ENCODE data around the gene ACAP3.

ACAP3 gene

GRCh38 chr1:1287288-1288110 is 20.2 kb downstream of the ACAP3 start:
- no peak for DNase-seq (ENCODE audit: low read depth)
- TF ChIP-seq, protein P1, sequence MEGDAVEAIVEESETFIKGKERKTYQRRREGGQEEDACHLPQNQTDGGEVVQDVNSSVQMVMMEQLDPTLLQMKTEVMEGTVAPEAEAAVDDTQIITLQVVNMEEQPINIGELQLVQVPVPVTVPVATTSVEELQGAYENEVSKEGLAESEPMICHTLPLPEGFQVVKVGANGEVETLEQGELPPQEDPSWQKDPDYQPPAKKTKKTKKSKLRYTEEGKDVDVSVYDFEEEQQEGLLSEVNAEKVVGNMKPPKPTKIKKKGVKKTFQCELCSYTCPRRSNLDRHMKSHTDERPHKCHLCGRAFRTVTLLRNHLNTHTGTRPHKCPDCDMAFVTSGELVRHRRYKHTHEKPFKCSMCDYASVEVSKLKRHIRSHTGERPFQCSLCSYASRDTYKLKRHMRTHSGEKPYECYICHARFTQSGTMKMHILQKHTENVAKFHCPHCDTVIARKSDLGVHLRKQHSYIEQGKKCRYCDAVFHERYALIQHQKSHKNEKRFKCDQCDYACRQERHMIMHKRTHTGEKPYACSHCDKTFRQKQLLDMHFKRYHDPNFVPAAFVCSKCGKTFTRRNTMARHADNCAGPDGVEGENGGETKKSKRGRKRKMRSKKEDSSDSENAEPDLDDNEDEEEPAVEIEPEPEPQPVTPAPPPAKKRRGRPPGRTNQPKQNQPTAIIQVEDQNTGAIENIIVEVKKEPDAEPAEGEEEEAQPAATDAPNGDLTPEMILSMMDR (IDR thresholded peaks at IDR 0.05; ENCODE audit: low read depth, low read length, missing control alignments): no peak
- no peak overlapping the region for H3K4me3 ChIP-seq (ENCODE audit: low read depth, low read length)

DNA sequence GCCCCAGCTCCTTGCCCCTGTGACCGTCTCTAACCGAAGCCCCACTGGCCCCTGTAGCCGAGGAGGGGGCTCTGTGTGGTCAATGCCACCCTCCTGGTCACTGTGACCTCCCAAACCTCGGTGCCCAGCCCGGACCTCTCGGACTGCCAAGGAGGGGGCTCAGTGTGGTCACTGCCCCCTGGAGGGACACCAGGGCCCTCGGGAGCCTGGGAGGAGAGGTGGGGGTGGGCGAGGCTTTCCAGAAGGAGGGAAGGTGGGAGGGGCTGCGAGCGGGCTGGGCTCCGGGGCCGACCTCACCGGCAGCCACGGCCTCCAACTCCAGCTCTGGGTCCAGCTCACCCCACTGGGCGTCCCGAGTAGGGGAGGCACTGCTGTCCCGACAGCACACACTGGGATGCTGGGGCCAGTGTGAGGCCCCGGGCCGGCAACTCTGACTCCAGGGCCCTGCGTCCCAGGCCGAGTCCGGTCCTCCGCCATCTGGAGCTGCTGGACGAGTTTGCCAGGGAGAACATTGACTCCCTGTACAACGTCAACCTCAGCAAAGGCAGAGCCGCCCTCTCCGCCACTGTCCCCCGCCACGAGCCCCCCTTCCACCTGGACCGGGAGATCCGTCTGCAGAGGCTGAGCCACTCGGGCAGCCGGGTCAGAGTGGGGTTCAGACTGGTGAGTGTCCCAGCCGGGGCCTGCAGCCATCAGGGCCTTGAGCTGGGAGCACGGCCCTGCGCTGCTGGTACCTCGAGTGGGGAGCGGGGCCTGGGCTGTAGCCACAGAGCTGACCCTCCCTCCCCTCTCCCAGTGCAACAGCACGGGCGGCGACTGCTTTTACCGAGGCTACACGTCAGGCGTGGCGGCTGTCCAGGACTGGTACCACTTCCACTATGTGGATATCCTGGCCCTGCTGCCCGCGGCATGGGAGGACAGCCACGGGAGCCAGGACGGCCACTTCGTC is 21.1 kb downstream of the ACAP3 start:
- TF ChIP-seq, protein P1 (IDR thresholded peaks at IDR 0.05; ENCODE audit: low read depth, low read length, missing control alignments): no peak
- no peak for DNase-seq (ENCODE audit: low read depth)
- no peak overlapping the region for H3K4me3 ChIP-seq (ENCODE audit: low read depth, low read length)

- DNase-seq (ENCODE audit: low read depth): no peak
- TF ChIP-seq, protein P1 (IDR thresholded peaks at IDR 0.05; ENCODE audit: low read depth, low read length, missing control alignments): no peak
- no peak overlapping the region for H3K4me3 ChIP-seq (ENCODE audit: low read depth, low read length)
These were observed 22.0 kb downstream of the ACAP3 start for GRCh38 chr1:1285611-1286311.

- TF ChIP-seq, protein P1 (IDR thresholded peaks at IDR 0.05; ENCODE audit: low read depth, low read length, missing control alignments): no peak
- H3K4me3 ChIP-seq (ENCODE audit: low read depth, low read length): no peak overlapping the region
- no peak for DNase-seq (ENCODE audit: low read depth)
These were observed 22.6 kb downstream of the ACAP3 start for GRCh38 chr1:1285102-1285571.

GRCh38 chr1:1284221-1285101 is 23.3 kb downstream of the ACAP3 start:
- TF ChIP-seq, protein P1 (IDR thresholded peaks at IDR 0.05; ENCODE audit: low read depth, low read length, missing control alignments): no peak
- no peak for DNase-seq (ENCODE audit: low read depth)
- no peak overlapping the region for H3K4me3 ChIP-seq (ENCODE audit: low read depth, low read length)

DNA sequence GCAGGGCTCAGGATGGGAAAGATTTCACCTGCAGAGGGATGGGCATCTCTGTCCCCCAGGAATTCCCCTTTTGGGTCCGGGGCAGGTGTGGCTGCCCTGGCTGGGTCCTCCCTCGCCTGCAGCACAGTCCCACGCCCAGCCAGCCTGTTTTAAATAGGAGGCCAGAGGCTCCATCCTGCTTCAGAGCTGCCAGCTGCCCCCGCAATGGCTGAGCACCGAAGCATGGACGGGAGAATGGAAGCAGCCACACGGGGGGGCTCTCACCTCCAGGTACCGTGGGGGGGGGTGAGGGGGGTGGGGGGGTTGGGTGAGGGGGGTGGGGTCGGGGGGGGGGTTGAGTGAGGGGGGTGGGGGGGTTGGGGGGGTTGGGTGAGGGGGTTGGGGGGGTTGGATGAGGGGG is 23.9 kb downstream of the ACAP3 start:
- TF ChIP-seq, protein P1 (IDR thresholded peaks at IDR 0.05; ENCODE audit: low read depth, low read length, missing control alignments): no peak
- no peak overlapping the region for H3K4me3 ChIP-seq (ENCODE audit: low read depth, low read length)
- no peak for DNase-seq (ENCODE audit: low read depth)

Data from GM12864 (cell line).